ENCODE results near the gene NTRK2. TPM values are rescaled to one million over a fixed set of nuclear protein-coding genes. Genes with fewer than 3 reads are reported as not detected.

Gene NTRK2
- total RNA-seq, 1 donor from 2014 or later, result 221 TPM

GRCh38 chr9:84841931-84842330 lies 172.4 kb downstream of the NTRK2 start:
- DNase-seq (ENCODE audit: low spot score in 2 of 2) (no peak), FAIRE-seq (no peak)

GRCh38 chr9:84843175-84843824 lies 173.8 kb downstream of the NTRK2 start:
- FAIRE-seq (no peak), DNase-seq (ENCODE audit: low spot score in 2 of 2) (no peak)

- no peak for FAIRE-seq
- no peak for DNase-seq (ENCODE audit: low spot score in 2 of 2)
Measured at GRCh38 chr9:84845956-84846900, 176.7 kb downstream of the NTRK2 start.

- FAIRE-seq (no peak), DNase-seq (ENCODE audit: low spot score in 2 of 2) (no peak)
Measured at GRCh38 chr9:84846906-84847305, 177.4 kb downstream of the NTRK2 start.

GRCh38 chr9:84849049-84849448 lies 179.5 kb downstream of the NTRK2 start:
- no peak for FAIRE-seq
- no peak for DNase-seq (ENCODE audit: low spot score in 2 of 2)

- FAIRE-seq (no peak), DNase-seq (ENCODE audit: low spot score in 2 of 2) (no peak)
Measured at GRCh38 chr9:84850830-84851392, 181.4 kb downstream of the NTRK2 start.

- FAIRE-seq, result no peak
- DNase-seq (ENCODE audit: low spot score in 2 of 2), result no peak
Measured at GRCh38 chr9:84851935-84852585, 182.5 kb downstream of the NTRK2 start.

GRCh38 chr9:84852617-84853301 lies 183.2 kb downstream of the NTRK2 start:
- FAIRE-seq, result no peak
- no peak for DNase-seq (ENCODE audit: low spot score in 2 of 2)

- DNase-seq (ENCODE audit: low spot score in 2 of 2) (no peak), FAIRE-seq (no peak)
Measured at GRCh38 chr9:84856181-84856632, 186.7 kb downstream of the NTRK2 start.

GRCh38 chr9:84857211-84857610 lies 187.7 kb downstream of the NTRK2 start:
- FAIRE-seq (no peak), DNase-seq (ENCODE audit: low spot score in 2 of 2) (no peak)

GRCh38 chr9:84858364-84858763 lies 188.8 kb downstream of the NTRK2 start:
- FAIRE-seq (no peak), DNase-seq (ENCODE audit: low spot score in 2 of 2) (no peak)

GRCh38 chr9:84860249-84861115 lies 191.0 kb downstream of the NTRK2 start:
- FAIRE-seq (no peak), DNase-seq (ENCODE audit: low spot score in 2 of 2) (no peak)

- FAIRE-seq, result no peak
- DNase-seq (ENCODE audit: low spot score in 2 of 2), result no peak
Measured at GRCh38 chr9:84861455-84861854, 191.9 kb downstream of the NTRK2 start.

GRCh38 chr9:84862308-84862707 lies 192.8 kb downstream of the NTRK2 start:
- DNase-seq (ENCODE audit: low spot score in 2 of 2), result no peak
- no peak for FAIRE-seq

- DNase-seq (ENCODE audit: low spot score in 2 of 2) (no peak), FAIRE-seq (no peak)
Measured at GRCh38 chr9:84862810-84863287, 193.3 kb downstream of the NTRK2 start.

GRCh38 chr9:84863372-84863771 lies 193.8 kb downstream of the NTRK2 start:
- no peak for DNase-seq (ENCODE audit: low spot score in 2 of 2)
- FAIRE-seq, result no peak

- FAIRE-seq (no peak), DNase-seq (ENCODE audit: low spot score in 2 of 2) (no peak)
Measured at GRCh38 chr9:84866396-84867175, 197.1 kb downstream of the NTRK2 start.

GRCh38 chr9:84867186-84867585 lies 197.7 kb downstream of the NTRK2 start:
- DNase-seq (ENCODE audit: low spot score in 2 of 2) (no peak), FAIRE-seq (no peak)
